ENCODE data around the gene FRAT2. TPM values are rescaled to one million over a fixed set of nuclear protein-coding genes. Genes with fewer than 3 reads are reported as not detected.

The FRAT2 gene
- total and polyA plus RNA-seq, 2 of the 13 experiments (the other 11 are each of a cell fraction or from before 2014, with no cell fraction given): 7.2 to 14.1 TPM

DNA sequence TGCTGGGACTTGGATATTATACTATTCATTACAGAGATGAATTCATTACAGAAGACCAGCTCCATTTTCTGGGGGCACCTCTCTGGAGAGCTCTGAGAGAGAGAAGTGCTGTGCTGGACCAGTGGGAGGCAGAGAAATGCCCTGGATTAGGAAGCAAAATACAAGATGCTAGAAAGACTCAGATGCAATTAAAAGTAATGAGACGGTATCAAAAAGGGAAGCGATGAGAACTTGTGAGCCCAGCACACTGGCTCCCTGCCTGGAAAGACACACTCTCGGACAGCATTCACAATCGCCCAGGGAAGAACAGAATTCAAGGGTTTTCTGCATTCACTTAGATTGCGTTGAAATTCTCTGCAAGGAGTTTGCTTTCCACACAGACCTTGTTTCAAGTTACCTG is 3.5 kb upstream of the FRAT2 start (continued):
- TF ChIP-seq, protein P1, sequence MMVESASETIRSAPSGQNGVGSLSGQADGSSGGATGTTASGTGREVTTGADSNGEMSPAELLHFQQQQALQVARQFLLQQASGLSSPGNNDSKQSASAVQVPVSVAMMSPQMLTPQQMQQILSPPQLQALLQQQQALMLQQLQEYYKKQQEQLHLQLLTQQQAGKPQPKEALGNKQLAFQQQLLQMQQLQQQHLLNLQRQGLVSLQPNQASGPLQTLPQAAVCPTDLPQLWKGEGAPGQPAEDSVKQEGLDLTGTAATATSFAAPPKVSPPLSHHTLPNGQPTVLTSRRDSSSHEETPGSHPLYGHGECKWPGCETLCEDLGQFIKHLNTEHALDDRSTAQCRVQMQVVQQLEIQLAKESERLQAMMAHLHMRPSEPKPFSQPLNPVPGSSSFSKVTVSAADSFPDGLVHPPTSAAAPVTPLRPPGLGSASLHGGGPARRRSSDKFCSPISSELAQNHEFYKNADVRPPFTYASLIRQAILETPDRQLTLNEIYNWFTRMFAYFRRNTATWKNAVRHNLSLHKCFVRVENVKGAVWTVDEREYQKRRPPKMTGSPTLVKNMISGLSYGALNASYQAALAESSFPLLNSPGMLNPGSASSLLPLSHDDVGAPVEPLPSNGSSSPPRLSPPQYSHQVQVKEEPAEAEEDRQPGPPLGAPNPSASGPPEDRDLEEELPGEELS (CRISPR knock-in tag; IDR thresholded peaks at IDR 0.05): no peak
- TF ChIP-seq, protein P2, sequence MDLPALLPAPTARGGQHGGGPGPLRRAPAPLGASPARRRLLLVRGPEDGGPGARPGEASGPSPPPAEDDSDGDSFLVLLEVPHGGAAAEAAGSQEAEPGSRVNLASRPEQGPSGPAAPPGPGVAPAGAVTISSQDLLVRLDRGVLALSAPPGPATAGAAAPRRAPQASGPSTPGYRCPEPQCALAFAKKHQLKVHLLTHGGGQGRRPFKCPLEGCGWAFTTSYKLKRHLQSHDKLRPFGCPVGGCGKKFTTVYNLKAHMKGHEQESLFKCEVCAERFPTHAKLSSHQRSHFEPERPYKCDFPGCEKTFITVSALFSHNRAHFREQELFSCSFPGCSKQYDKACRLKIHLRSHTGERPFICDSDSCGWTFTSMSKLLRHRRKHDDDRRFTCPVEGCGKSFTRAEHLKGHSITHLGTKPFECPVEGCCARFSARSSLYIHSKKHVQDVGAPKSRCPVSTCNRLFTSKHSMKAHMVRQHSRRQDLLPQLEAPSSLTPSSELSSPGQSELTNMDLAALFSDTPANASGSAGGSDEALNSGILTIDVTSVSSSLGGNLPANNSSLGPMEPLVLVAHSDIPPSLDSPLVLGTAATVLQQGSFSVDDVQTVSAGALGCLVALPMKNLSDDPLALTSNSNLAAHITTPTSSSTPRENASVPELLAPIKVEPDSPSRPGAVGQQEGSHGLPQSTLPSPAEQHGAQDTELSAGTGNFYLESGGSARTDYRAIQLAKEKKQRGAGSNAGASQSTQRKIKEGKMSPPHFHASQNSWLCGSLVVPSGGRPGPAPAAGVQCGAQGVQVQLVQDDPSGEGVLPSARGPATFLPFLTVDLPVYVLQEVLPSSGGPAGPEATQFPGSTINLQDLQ (CRISPR knock-in tag; IDR thresholded peaks at IDR 0.05): no peak
- TF ChIP-seq ZNF607 (CRISPR knock-in tag; IDR thresholded peaks at IDR 0.05; ENCODE audit: borderline replicate concordance): no peak
- TF ChIP-seq ZNF850 (CRISPR knock-in tag; conservative IDR thresholded peaks at IDR 0.05): no peak
- TF ChIP-seq, protein P3, sequence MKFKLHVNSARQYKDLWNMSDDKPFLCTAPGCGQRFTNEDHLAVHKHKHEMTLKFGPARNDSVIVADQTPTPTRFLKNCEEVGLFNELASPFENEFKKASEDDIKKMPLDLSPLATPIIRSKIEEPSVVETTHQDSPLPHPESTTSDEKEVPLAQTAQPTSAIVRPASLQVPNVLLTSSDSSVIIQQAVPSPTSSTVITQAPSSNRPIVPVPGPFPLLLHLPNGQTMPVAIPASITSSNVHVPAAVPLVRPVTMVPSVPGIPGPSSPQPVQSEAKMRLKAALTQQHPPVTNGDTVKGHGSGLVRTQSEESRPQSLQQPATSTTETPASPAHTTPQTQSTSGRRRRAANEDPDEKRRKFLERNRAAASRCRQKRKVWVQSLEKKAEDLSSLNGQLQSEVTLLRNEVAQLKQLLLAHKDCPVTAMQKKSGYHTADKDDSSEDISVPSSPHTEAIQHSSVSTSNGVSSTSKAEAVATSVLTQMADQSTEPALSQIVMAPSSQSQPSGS (CRISPR knock-in tag; IDR thresholded peaks at IDR 0.05): no peak
- TF ChIP-seq HMGA1 (CRISPR knock-in tag; conservative IDR thresholded peaks at IDR 0.05): no peak
